Suppressor macrophage treated with lipopolysaccharide for 4 hours (primary cell): ENCODE data around the gene OR56A5.
A peak's percentile ranks its signal among the peaks of the same experiment; 100 is the strongest.
"Not testable (repeated sequence)": the region's sequence is repeated elsewhere in the genome, so short reads cannot be mapped to it uniquely, and the experiment has no call there.

Experiments
- DNase-seq: peaks from one replicate; pipeline ENCODE4 v3.0.0-alpha.2; 2020

The OR56A5 gene

DNA sequence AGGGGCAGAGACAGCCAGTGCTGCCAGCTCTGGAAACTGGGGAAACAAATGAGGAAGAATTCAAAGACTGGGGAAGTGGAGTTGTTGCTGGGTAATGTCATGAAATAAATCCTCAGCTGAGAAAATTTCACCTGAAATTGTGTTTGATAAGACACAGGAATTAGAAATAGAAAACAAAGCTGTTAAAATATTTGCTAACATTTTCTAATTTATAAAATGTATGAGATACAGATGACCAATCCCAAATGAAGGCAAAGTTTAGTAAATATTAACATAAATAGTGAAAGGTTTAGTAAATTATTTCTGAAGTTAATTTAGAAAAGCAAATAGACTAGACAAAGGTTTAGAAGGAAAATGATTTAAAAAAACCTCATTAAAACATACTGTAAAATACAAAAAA is at the start of gene OR56A5:
OR56A5 (minus strand) TSS at position 101 of the 400 bp plus-strand sequence; CDS start at position 101, 0 bp downstream.
- DNase-seq: no peak

GRCh38 chr11:6013042-6013441 is 44.7 kb upstream of the OR56A5 start:
- no peak for DNase-seq

GRCh38 chr11:6012035-6012668 is 43.9 kb upstream of the OR56A5 start:
- DNase-seq: peak; percentile 46

DNA sequence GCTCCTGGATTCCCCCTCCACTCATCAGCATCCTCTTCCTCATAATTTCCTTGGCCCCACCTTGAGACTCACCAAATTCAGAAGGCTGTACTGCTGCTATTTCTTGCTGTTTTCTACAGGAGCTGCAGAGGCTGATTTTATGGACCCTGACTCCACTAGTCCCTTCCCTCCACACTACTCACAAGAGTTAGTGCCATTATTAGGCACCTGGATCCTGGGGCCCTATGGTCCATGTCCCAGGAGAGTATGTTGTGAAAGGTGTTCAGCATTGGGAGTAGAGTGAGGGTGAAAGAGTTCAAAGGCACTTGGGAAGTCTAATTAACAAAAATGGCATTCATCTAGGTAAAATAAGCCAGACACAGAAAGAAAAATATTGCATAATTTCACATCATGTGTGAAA is 38.6 kb upstream of the OR56A5 start, which contains the start of gene OR56A4:
OR56A4 (minus strand) TSS at position 101 of the 400 bp plus-strand sequence. CDS start 3,954 bp downstream, outside the sequence.
- no peak for DNase-seq

GRCh38 chr11:6006395-6006794 is 38.1 kb upstream of the OR56A5 start:
- DNase-seq: no peak

GRCh38 chr11:6002202-6002699 is 34.0 kb upstream of the OR56A5 start:
- no peak for DNase-seq

DNA sequence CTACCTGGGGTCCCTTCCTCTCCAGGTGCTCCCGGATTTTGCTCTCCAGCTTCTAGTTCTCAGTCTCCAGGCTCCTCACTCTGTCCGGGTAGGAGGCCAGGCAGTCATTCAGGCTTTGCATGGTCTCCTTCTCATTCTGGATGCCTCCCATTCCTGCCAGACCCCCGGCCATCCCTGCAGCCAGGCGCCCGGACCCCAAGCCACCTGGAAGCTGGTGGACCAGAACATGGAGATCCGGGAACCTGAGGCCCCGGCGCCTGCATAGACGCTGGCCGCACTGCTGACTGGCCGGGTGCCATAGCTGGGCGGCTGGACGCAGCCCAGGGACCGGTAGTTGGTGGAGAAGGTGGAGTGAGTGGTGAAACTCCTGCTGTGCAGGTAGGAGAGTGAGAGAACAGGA is 26.5 kb upstream of the OR56A5 start:
- DNase-seq: no peak

DNA sequence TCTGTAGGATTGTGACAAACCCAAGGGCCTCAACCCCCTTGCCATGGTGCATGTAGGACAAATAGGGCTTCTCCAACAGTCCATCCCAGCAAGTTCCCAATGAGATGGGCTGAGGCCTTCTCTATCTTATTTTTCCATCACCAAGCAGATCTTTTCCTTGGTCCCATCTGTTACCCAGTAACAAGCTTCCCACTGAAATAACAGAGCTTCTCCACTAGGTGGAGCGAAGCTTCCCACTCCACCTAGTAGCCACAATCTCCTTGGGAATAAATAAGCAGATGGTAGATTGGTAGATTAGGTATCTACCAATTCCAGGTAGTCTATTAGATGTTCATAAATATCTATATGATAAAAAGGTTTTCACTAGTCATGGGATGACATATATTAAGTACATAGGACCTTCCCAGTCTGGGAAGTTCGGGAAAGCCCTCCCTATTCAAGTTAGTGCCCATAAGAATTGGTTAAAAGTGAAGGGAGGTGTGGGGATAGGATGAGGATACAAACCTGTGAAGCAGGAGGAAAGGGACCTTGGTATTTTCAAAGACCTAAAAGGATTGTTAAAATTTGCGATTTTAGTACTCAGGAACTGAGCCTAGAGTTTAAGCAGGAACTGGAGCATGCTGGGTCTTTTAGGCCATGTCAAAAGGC is 24.4 kb upstream of the OR56A5 start:
- peak; percentile 35 for DNase-seq

DNA sequence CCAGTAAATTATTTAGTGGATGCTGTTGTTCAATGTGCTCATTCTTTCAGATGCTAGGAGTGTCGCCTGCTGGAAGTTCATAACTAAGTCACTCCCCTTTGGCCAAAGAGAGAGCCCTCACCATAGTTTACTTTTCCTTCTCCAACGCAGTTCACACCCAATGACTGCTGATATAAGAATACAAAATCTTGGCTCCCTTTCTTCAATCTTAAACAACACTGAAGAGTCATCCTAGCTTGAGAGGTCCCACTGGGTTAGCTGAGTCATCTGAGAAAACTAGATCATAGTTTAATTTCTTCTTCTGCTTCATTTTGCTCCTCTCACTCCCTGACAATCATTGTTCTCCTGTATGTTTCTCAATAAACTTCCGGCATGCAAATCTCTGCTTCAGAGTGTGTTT is 23.9 kb upstream of the OR56A5 start:
- peak; percentile 2 for DNase-seq

DNA sequence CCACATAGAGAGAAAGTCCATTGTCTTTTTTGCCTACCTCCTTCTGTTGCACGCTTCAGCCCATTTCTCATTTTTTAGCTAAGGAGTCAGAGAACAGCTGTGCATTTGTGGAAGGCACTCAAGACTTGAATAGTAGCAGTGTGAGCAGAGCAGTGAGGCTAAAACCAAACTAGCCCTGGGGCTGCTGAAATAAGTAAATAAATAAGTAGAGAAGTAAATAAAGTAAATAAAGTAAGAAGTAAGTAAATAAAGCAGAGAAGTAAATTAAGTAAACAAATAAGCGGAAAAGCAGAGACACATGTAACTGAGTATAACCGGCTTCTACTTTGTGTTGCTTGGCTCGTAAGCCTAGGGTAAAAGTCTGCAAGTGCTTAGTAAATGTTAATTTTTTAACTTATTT is 20.9 kb upstream of the OR56A5 start:
- no peak for DNase-seq

GRCh38 chr11:5986885-5987284 is 18.6 kb upstream of the OR56A5 start, which contains the start of gene OR52L1:
TSS of gene OR52L1 (minus strand) at chr11:5986985. CDS start at chr11:5986930, 55 bp downstream.
- DNase-seq: no peak

GRCh38 chr11:5983443-5983842 is 15.1 kb upstream of the OR56A5 start:
- DNase-seq: no peak

GRCh38 chr11:5973530-5973929 is 5.2 kb upstream of the OR56A5 start:
- DNase-seq: no peak

DNA sequence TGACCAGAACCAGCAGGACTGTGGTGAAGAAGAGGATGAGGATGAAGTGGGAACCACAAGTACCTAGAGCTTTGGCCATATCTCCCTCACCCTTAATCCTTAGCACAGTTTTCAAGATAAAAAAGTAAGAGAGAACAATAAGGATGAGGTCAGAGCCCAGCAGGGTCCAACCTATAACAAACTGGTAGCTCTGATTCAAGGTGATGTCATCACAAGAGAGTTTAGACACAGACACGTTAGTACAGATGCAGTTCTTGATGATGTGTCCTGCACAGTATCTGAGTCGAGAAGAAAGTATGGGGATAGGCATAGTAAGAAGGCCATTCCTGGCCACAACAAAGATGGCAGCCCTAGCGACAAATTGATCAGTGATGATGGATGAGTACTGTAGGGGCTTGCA is 586 bp downstream of the OR56A5 start:
- DNase-seq: no peak

- no peak for DNase-seq
Observed at GRCh38 chr11:5966958-5967357, 1.3 kb downstream of the OR56A5 start.

DNA sequence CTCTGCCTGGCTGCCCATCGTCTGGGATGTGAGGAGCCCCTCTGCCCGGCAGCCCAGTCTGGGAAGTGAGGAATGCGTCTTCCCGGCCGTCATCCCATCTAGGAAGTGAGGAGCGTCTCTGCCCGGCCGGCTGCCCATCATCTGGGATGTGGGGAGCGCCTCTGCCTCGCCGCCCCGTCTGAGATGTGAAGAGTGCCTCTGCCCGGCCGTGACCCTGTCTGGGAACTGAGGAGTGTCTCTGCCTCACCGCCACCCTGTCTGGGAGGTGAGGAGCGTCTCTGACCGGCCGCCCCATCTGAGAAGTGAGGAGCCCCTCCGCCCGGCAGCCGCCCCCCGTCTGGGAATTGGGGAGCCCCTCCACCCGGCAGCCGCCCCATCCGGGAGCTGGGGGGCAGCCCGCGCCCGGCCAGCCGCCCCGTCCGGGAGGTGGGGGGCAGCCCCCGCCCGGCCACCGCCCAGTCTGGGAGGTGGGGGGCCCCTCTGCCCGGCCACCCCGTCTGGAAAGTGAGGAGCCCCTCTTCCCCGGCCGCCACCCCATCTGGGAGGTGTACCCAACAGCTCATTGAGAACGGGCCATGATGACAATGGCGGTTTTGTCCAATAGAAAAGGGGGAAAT is 7.5 kb downstream of the OR56A5 start:
- DNase-seq: not testable (repeated sequence)

- DNase-seq: no peak
Observed at GRCh38 chr11:5955586-5955985, 12.7 kb downstream of the OR56A5 start.

DNA sequence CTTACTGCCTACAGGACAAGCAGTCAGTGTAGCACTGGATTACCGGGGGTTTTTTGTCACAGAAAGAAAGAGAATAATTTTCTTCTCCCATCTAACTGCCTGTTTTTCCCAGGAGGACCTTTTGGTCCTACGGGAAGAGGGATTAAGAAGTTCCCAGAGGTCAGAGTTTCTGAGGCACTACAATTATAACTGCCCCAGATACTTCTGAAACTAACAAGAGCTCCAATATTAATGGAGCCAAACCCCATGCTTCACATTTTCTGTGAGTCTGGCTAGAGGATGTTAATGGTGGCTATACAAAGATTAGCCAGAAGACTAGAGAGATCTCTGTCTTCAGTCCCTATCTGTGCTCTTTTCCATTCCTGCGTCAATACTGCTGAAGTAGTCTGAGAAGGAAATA is 26.3 kb downstream of the OR56A5 start, which contains the start of gene OR56A3:
OR56A3 (plus strand) TSS at position 301 of the 400 bp plus-strand sequence. CDS start 5,096 bp downstream, outside the sequence.
- DNase-seq: no peak

GRCh38 chr11:5940748-5941147 is 27.5 kb downstream of the OR56A5 start:
- DNase-seq: no peak

DNA sequence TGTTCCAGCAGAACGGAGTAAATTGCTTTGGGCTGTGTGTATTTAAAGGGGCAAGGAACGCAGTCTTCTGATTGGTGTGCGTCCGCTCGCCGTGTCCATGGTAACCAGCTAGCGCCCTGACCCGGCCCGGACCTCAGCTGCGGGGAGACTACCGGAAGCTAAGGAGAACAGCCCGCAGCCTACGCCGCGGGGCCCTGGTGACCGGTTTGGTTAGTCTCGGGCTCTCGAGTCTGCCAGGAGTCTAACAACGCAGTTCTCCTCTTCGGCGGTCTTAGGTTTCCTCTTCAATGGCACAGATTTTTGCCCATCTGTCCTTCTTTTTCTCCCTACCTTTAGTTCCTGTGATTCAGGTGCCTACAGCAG is 29.7 kb downstream of the OR56A5 start:
- no peak for DNase-seq

- no peak for DNase-seq
Observed at GRCh38 chr11:5937868-5938602, 30.3 kb downstream of the OR56A5 start.

DNA sequence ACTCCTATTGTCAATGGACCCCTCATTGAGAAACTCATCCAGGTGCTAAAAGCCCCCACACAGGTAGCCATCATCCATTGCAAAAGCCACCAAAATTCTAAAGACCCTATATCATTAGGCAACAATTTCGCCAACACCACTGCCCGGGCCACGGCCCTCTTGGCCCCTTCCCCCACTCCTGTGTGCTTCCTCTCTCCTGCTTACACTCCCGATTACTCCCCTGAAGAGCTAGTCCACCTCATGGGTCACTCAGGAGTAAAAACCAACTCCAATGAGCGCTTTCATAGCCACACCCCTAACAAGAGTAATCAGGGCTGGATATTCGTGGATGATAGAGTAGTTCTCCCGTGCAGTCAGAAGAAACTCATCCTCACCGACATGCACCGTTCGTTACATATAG is 35.2 kb downstream of the OR56A5 start:
- DNase-seq: no peak

DNA sequence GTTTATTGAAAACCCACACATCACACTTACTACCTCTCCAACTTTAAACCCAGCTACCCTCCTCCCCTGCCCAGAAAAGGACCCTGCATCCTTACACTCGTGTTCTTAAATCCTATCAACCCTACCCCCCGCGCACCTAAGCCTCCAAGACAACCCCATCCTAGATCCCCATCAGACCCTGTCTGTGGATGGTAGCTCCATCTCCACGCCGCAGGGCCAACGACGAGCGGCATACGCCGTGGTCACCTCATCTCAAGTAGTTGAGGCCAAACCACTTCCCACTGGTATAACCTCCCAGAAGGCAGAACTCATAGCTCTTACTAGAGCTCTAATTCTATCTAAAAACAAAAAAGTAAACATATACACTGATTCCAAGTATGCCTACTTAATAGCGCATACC is 35.6 kb downstream of the OR56A5 start:
- no peak for DNase-seq
